CD4-positive, alpha-beta memory T cell (primary cell): ENCODE measurements around the gene GRPEL1. TPM values are rescaled to one million over a fixed set of nuclear protein-coding genes. Genes with fewer than 3 reads are reported as not detected.

Source experiments
- CTCF ChIA-PET: fragments of 350-600 bp; sonication (Branson Sonifier 250); formaldehyde crosslinking; loops from one replicate; lab custom pipeline; 2021; ENCODE audit warnings: inconsistent platforms; ENCODE audit not compliant: partially characterized antibody; lab: Charles Lee
- POLR2A ChIA-PET: fragments of 350-600 bp; sonication (Branson Sonifier 250); formaldehyde crosslinking; loops from one replicate; lab custom pipeline; 2021; ENCODE audit not compliant: partially characterized antibody; lab: Charles Lee
- DNase-seq, 5 donors: peaks; one replicate each; pipeline versions ENCODE4 v3.0.0 to v3.0.0-alpha.2; 2020 to 2022; ENCODE audit warnings: mixed read lengths in 1 of 5
- H3K27ac ChIP-seq: one replicate; pipeline ENCODE4 v1.7.0; 2013; ENCODE audit warnings: low read depth, low read length
- H3K27me3 ChIP-seq: 2 replicates; pipeline ENCODE4 v1.7.0; 2013; ENCODE audit warnings: mild to moderate bottlenecking, low read length, moderate library complexity; ENCODE audit not compliant: insufficient read depth
- H3K36me3 ChIP-seq: 2 replicates; pipeline ENCODE4 v1.7.0; 2013; ENCODE audit warnings: mild to moderate bottlenecking, low read length, moderate library complexity; ENCODE audit not compliant: insufficient read depth
- H3K4me1 ChIP-seq: 2 replicates; pipeline ENCODE4 v1.7.0; 2013; ENCODE audit warnings: mild to moderate bottlenecking, low read length, moderate library complexity; ENCODE audit not compliant: insufficient read depth
- H3K4me3 ChIP-seq, 2 donors: one replicate each; pipeline ENCODE4 v1.7.0; 2013; ENCODE audit warnings: low read length in 2 of 2, mild to moderate bottlenecking in 1 of 2
- H3K9me3 ChIP-seq, 2 donors: one replicate each; pipeline ENCODE4 v1.7.0; 2013; ENCODE audit warnings: low read length in 2 of 2, control low read depth in 1 of 2; ENCODE audit not compliant: control insufficient read depth in 1 of 2
- H3K27ac Mint-ChIP-seq, 7 donors: one replicate each; pipeline ENCODE4 v1.8.0; 2020 to 2021; ENCODE audit warnings: mixed read lengths in 7 of 7, mild to moderate bottlenecking in 6 of 7, inconsistent platforms in 3 of 7, moderate library complexity in 3 of 7
- H3K27me3 Mint-ChIP-seq, 2 donors: one replicate each; pipeline ENCODE4 v1.8.0; 2020 to 2021; ENCODE audit warnings: mixed read lengths in 2 of 2
- H3K36me3 Mint-ChIP-seq, 2 donors: one replicate each; pipeline ENCODE4 v1.8.0; 2020 to 2021; ENCODE audit warnings: mixed read lengths in 2 of 2, inconsistent platforms in 1 of 2, mild to moderate bottlenecking in 1 of 2
- H3K4me1 Mint-ChIP-seq, 4 donors: one replicate each; pipeline ENCODE4 v1.8.0; 2020 to 2021; ENCODE audit warnings: mixed read lengths in 4 of 4, mild to moderate bottlenecking in 1 of 4
- H3K4me3 Mint-ChIP-seq, 8 donors: one replicate each; pipeline ENCODE4 v1.8.0; 2020 to 2021; ENCODE audit warnings: mixed read lengths in 8 of 8, mild to moderate bottlenecking in 7 of 8, moderate library complexity in 6 of 8, inconsistent platforms in 3 of 8
- H3K9me3 Mint-ChIP-seq, 8 donors: one replicate each; pipeline ENCODE4 v1.8.0; 2020 to 2021; ENCODE audit warnings: mixed read lengths in 8 of 8, mild to moderate bottlenecking in 5 of 8, inconsistent platforms in 3 of 8, moderate library complexity in 1 of 8
- intact Hi-C: fragments of 100-400 bp; cut with micrococcal nuclease; formaldehyde crosslinking; loops from one replicate; pipeline ENCODE4 v1.15.1; 2023
- polyA plus RNA-seq, 2 donors: library from polyadenylated mRNA; unstranded; fragments of 300-500 nt; fragmentation: Illumina TruSeq; gene quantifications; one replicate each; pipeline ENCODE4 v1.2.3, GENCODE V29; 2021
- total RNA-seq, 2 experiments: library from RNA; stranded (reverse); gene quantifications; one replicate each; pipeline ENCODE4 v1.2.3, GENCODE V29; 2021

Gene GRPEL1
- total and polyA plus RNA-seq, 4 experiments from 2014 or later: 35.3 to 77.2 (median 46.9) TPM

- Histone ChIP-seq H3K9me3 (no peaks in the 10 kb centered on the region), H3K27me3 (no peaks in the 10 kb centered on the region), H3K4me3 (no peak overlapping the region), H3K27ac (no peak overlapping the region), H3K36me3 (no peaks in the 10 kb centered on the region), H3K4me1 (peaks cover 4% of the 10 kb centered on the region)
- DNase-seq: no peak
- Mint-ChIP-seq H3K9me3 (peaks cover 0 to 4% (median 0%) of the 10 kb centered on the region in 8 donors), H3K4me1 (peaks cover 0 to 1% (median under 1%) of the 10 kb centered on the region in 4 donors), H3K36me3 (no peaks in the 10 kb centered on the region), H3K4me3 (no peak overlapping the region), H3K27me3 (no peaks in the 10 kb centered on the region), H3K27ac (no peak overlapping the region)
- intact Hi-C loops: no loop called here
- ChIA-PET CTCF (no interaction called here), POLR2A (no interaction called here)
These were observed 40.8 kb upstream of the GRPEL1 start for GRCh38 chr4:7108660-7109059.

DNA sequence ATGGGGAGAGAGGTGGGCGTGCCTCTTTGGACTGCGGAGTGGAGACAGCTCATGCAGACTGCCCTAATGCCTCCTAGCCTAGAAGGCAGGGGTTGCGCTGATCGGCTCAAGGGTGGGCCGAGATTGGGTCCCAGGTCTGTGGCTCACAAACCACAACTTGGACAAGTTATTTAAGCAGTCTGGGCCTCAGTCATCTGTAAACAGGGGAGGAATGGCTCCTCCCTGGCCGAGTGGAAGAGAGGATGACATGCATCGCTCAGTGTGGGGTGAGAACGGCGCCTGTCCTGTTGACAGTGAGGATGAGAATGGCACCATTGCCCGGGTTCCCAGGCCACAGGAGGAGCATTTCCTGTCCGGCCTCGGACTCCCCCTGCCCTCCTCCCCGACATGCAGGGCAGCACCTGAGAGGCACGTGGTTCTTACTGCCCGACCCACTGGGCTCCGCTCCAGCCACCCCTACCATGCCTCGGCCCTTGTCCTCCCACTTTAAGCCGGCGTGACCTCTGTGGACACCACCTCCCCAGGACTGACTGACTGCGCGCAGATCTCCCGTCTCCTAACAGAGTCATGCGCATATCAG lies 40.3 kb upstream of the GRPEL1 start:
- peaks cover 7% of the 10 kb centered on the region for H3K4me1 ChIP-seq
- H3K27me3 ChIP-seq: no peaks in the 10 kb centered on the region
- peak overlapping the region in 1 of 7 donors; percentile 29 for H3K27ac Mint-ChIP-seq
- H3K36me3 ChIP-seq: no peaks in the 10 kb centered on the region
- intact Hi-C loops: no loop called here
- no peak overlapping the region for H3K4me3 Mint-ChIP-seq
- POLR2A ChIA-PET: no interaction called here
- no peaks in the 10 kb centered on the region for H3K9me3 ChIP-seq
- H3K4me1 Mint-ChIP-seq: peaks cover 3 to 6% (median 4%) of the 10 kb centered on the region in 4 donors
- H3K4me3 ChIP-seq: no peak overlapping the region
- no peaks in the 10 kb centered on the region for H3K27me3 Mint-ChIP-seq
- CTCF ChIA-PET: no interaction called here
- H3K27ac ChIP-seq: no peak overlapping the region
- peaks cover 0 to 4% (median 0%) of the 10 kb centered on the region in 8 donors for H3K9me3 Mint-ChIP-seq
- no peaks in the 10 kb centered on the region for H3K36me3 Mint-ChIP-seq
- DNase-seq: no peak

DNA sequence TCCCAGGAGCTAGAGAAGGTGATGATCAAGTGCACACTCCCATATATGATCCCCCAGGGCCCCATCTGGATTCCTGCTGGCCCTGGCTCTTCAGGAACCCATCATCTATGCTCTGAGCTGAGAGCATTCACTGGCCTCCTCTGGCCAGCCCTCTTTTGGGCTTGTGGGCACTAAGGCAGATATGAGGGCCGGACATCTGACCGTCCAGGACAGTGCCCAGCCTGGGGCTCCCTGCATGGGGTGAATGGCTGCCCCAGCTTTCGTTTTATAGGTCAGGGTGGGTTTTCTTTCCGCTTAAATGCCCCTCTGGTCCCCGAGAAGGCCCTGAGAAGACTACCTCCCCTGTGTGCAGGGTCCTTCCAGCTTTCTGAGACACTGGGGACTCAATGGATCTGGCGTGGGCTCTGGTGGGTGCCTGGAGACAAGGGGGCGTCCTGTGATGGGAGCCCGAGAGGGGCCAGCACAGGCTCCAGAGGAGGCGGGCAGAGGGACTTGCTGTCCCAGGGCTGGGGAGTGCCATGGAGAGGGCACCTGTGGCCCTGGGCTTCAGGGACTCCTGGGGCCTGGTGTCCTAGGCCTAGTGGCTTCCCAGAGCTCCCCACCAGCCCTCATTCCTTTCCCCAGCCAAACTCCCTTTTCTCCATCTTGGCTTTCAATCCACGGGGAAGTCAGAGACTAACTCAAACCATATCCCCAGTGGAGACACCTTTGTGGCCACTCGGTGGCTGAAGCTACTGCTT lies 39.5 kb upstream of the GRPEL1 start:
- Mint-ChIP-seq H3K4me3 (no peak overlapping the region), H3K27me3 (no peaks in the 10 kb centered on the region), H3K27ac (no peak overlapping the region), H3K4me1 (peaks cover 3 to 14% (median 9%) of the 10 kb centered on the region in 4 donors), H3K36me3 (no peaks in the 10 kb centered on the region), H3K9me3 (peaks cover 0 to 4% (median 0%) of the 10 kb centered on the region in 8 donors)
- Histone ChIP-seq H3K4me3 (no peak overlapping the region), H3K9me3 (no peaks in the 10 kb centered on the region), H3K27ac (no peak overlapping the region), H3K36me3 (no peaks in the 10 kb centered on the region), H3K4me1 (peaks cover 14% of the 10 kb centered on the region), H3K27me3 (no peaks in the 10 kb centered on the region)
- no peak for DNase-seq
- ChIA-PET POLR2A (no interaction called here), CTCF (no interaction called here)
- intact Hi-C loops: no loop called here

DNA sequence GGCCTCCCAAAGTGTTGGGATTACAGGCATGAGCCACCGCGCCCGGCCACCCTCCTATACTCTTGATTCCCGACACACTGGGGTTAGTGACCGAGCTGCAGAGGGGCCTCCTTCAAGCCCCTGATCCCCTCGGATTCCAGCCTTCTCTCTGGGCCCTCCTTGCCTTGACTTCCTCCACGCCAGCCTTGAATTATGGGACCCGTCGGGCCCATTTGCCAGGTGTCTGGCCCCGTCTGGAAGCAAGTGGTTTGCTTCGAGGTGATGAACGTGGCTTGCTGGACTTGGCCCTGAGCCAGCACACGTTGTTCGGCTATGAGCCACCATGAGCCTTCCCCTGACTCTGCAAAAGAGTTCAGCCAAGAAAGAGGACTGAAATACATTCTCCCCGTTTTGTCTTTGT lies 37.4 kb upstream of the GRPEL1 start:
- Mint-ChIP-seq H3K4me3 (peak overlapping the region in 3 of 8 donors; percentile 17 to 44 (median 28)), H3K27ac (peak overlapping the region in 2 of 7 donors; percentile 5 to 12), H3K9me3 (peaks cover 0 to 2% (median 0%) of the 10 kb centered on the region in 8 donors), H3K36me3 (no peaks in the 10 kb centered on the region), H3K4me1 (peaks cover 9 to 25% (median 16%) of the 10 kb centered on the region in 4 donors), H3K27me3 (no peaks in the 10 kb centered on the region)
- no peak overlapping the region for H3K27ac ChIP-seq
- POLR2A ChIA-PET: no interaction called here
- CTCF ChIA-PET: no interaction called here
- no peaks in the 10 kb centered on the region for H3K27me3 ChIP-seq
- H3K9me3 ChIP-seq: no peaks in the 10 kb centered on the region
- H3K4me3 ChIP-seq: no peak overlapping the region
- no peaks in the 10 kb centered on the region for H3K36me3 ChIP-seq
- H3K4me1 ChIP-seq: peaks cover 21% of the 10 kb centered on the region
- intact Hi-C loops: no loop called here
- no peak for DNase-seq

GRCh38 chr4:7104366-7105031 lies 36.6 kb upstream of the GRPEL1 start:
- no peak for DNase-seq
- ChIA-PET CTCF (interaction anchor here (1.0 kb wide), 2 partner anchors 34 to 231 kb away, joined by 3 read pairs; no protein-coding TSS in a partner anchor), POLR2A (no interaction called here)
- no peaks in the 10 kb centered on the region for H3K36me3 ChIP-seq
- no peak overlapping the region for H3K4me3 ChIP-seq
- H3K36me3 Mint-ChIP-seq: no peaks in the 10 kb centered on the region
- peak overlapping the region in 7 of 8 donors; percentile 26 to 92 (median 40) for H3K4me3 Mint-ChIP-seq
- H3K27me3 Mint-ChIP-seq: no peaks in the 10 kb centered on the region
- H3K27ac ChIP-seq: no peak overlapping the region
- no peaks in the 10 kb centered on the region for H3K27me3 ChIP-seq
- intact Hi-C loops: no loop called here
- H3K4me1 Mint-ChIP-seq: peaks cover 9 to 25% (median 16%) of the 10 kb centered on the region in 4 donors
- no peaks in the 10 kb centered on the region for H3K9me3 ChIP-seq
- peaks cover 21% of the 10 kb centered on the region for H3K4me1 ChIP-seq
- H3K27ac Mint-ChIP-seq: peak overlapping the region in 3 of 7 donors; percentile 19 to 89 (median 64)
- peaks cover 0 to 1% (median 0%) of the 10 kb centered on the region in 8 donors for H3K9me3 Mint-ChIP-seq

DNA sequence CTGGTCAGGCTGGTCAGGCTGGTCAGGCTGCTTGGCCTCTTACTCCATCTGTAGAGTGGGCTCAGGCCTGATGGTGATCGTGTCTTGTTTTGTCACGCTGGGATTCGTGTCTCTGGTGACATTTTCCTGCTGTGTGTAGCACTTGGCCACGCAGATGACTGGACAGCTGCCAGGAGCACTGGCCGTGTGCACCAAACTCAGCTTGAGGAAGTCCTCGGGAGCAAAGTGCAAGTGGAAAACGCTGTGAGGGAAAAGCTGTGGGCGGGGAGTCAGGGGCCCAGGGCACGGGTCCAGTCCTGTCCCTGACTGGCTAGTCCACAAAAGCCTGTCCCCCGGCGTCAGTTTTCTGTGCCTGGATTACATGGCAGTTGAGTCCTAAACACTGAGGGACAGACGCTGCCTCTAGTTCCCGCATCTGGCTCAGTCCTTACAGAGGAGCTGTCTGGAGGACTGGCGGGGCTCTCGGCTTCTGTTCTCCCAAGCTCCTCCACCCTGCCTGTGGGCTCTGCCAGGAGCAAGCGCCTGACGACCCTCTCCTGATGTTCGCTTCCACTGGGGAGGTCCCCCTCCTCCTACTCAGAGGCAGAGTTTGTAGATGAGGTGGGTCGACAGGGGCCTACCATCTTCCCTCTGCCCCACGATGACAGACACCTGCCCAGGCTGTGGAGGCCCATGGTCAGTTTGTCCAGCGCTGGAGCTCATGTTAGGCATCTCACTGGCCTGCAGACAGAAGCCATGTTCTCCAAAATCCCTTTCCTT lies 35.9 kb upstream of the GRPEL1 start:
- Histone ChIP-seq H3K9me3 (no peaks in the 10 kb centered on the region), H3K4me3 (peak overlapping the region in 1 of 2 donors; percentile 39), H3K4me1 (peaks cover 21% of the 10 kb centered on the region), H3K27me3 (no peaks in the 10 kb centered on the region), H3K27ac (no peak overlapping the region), H3K36me3 (no peaks in the 10 kb centered on the region)
- DNase-seq: no peak
- Mint-ChIP-seq H3K36me3 (no peaks in the 10 kb centered on the region), H3K27me3 (no peaks in the 10 kb centered on the region), H3K9me3 (peaks cover 0 to 1% (median 0%) of the 10 kb centered on the region in 8 donors), H3K4me1 (peaks cover 9 to 25% (median 16%) of the 10 kb centered on the region in 4 donors), H3K4me3 (peak overlapping the region; percentile 90 to 94 (median 92)), H3K27ac (peak overlapping the region in 5 of 7 donors; percentile 62 to 91 (median 77))
- ChIA-PET CTCF (interaction anchor here (1.0 to 1.6 kb wide), 3 partner anchors 33 to 231 kb away, joined by 3 to 4 read pairs (median 3); no protein-coding TSS in a partner anchor), POLR2A (no interaction called here)
- intact Hi-C loops: loop anchor here (1.0 kb wide), 1 partner anchor 35 kb away; the partner anchor contains the start of gene GRPEL1
